Measurements from ENCODE around the gene GULP1.
"Not testable (repeated sequence)": the region's sequence is repeated elsewhere in the genome, so short reads cannot be mapped to it uniquely, and the experiment has no call there.

GULP1 gene

GRCh38 chr2:188601927-188602326, 310.3 kb downstream of the GULP1 start:
- DNase-seq (ENCODE audit: low read depth) = no peak

- no peak for DNase-seq (ENCODE audit: low read depth)
Observed at GRCh38 chr2:188604579-188604978, 312.9 kb downstream of the GULP1 start.

- not testable (repeated sequence) for DNase-seq (ENCODE audit: low read depth)
Observed at GRCh38 chr2:188605609-188606584, 314.2 kb downstream of the GULP1 start.

- DNase-seq (ENCODE audit: low read depth) = not testable (repeated sequence)
Observed at GRCh38 chr2:188606596-188606995, 314.9 kb downstream of the GULP1 start.

GRCh38 chr2:188607501-188607900, 315.8 kb downstream of the GULP1 start:
- no peak for DNase-seq (ENCODE audit: low read depth)

- DNase-seq (ENCODE audit: low read depth) = no peak
Observed at GRCh38 chr2:188609321-188610049, 317.8 kb downstream of the GULP1 start.

GRCh38 chr2:188610050-188610444, 318.4 kb downstream of the GULP1 start:
- no peak for DNase-seq (ENCODE audit: low read depth)

GRCh38 chr2:188610827-188611226, 319.2 kb downstream of the GULP1 start:
- DNase-seq (ENCODE audit: low read depth) = no peak

GRCh38 chr2:188619146-188619545, 327.5 kb downstream of the GULP1 start:
- no peak for DNase-seq (ENCODE audit: low read depth)

- no peak for DNase-seq (ENCODE audit: low read depth)
Observed at GRCh38 chr2:188620916-188621315, 329.2 kb downstream of the GULP1 start.

- DNase-seq (ENCODE audit: low read depth) = no peak
Observed at GRCh38 chr2:188622601-188623260, 331.1 kb downstream of the GULP1 start.

GRCh38 chr2:188623995-188624643, 332.4 kb downstream of the GULP1 start:
- no peak for DNase-seq (ENCODE audit: low read depth)

GRCh38 chr2:188627471-188627870, 335.8 kb downstream of the GULP1 start:
- no peak for DNase-seq (ENCODE audit: low read depth)

- DNase-seq (ENCODE audit: low read depth) = no peak
Observed at GRCh38 chr2:188628989-188629752, 337.5 kb downstream of the GULP1 start.

GRCh38 chr2:188629753-188630527, 338.3 kb downstream of the GULP1 start:
- no peak for DNase-seq (ENCODE audit: low read depth)

GRCh38 chr2:188631037-188631809, 339.5 kb downstream of the GULP1 start:
- no peak for DNase-seq (ENCODE audit: low read depth)

GRCh38 chr2:188634656-188635055, 343.0 kb downstream of the GULP1 start:
- no peak for DNase-seq (ENCODE audit: low read depth)
